A204.1 (cell line): Measurements from ENCODE around the gene FAM50B.

Source experiments
- FAIRE-seq: peaks from 2 replicates; lab custom pipeline; 2012; peaks lifted over from hg19 to GRCh38; lab: Jason Lieb, UNC

FAM50B gene

DNA sequence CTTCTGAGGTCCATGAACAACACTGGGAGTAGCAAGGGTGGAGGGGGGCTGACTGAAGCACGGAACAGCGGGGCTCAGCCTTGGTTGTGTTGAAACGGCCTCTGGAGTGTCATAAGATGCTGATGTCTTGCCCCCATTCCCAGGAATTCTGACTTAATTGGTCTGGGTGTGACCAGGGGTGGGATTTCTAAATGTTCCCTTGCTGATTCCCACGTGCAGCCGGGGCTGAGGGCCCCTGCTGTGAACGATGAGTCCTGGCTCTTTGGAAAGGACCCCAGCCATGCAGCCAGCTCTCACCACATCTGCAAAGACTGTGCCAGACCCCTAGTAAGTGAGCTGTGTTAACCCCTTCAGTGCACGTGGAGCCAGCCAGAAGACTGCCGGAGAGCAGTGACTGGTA, 28.6 kb upstream of the FAM50B start:
- FAIRE-seq = no peak

GRCh38 chr6:3822747-3823445, 26.3 kb upstream of the FAM50B start:
- no peak for FAIRE-seq

DNA sequence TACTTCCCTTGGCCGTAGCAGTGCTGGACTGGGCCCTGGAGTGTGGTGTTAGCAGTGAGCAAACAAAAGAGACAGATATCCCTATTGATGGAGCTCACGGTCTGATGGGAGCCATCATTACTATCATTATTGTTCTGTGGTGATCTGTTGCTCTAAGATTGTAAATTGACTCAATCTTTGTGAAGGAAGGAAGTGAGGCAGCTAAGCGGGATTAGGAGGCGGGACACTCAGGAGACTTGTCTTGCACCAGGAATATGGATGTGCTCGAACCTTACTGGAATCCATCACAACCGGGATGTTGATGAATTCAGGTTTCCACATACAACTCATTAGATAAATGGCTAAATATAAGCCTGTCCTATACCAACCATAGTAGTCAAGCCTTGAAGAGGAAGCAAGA, 25.5 kb upstream of the FAM50B start:
- no peak for FAIRE-seq

DNA sequence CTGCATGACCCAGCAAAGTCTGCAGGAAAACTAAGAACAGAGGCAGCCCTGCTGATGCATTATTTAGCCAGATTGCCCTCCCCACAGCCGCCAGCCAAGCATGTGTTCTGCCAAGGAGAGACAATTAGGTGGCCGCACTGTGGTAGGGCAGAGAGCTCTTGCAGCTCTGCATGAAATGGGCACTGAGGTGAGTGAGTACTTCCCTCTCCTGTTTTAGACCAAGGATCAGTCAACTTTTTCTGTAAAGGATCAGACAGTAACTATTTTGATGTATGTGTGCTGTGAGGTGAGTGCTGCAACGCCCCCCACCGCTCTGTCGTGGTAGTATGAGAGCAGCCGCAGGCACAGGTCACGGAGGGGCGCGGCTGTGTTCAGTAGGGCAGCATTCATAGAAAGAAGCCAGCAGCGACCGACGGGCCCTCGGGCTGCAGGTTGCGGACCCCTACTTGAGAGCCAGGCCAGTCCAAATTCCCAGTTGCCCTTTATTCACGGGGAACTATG, 23.8 kb upstream of the FAM50B start:
- no peak for FAIRE-seq

DNA sequence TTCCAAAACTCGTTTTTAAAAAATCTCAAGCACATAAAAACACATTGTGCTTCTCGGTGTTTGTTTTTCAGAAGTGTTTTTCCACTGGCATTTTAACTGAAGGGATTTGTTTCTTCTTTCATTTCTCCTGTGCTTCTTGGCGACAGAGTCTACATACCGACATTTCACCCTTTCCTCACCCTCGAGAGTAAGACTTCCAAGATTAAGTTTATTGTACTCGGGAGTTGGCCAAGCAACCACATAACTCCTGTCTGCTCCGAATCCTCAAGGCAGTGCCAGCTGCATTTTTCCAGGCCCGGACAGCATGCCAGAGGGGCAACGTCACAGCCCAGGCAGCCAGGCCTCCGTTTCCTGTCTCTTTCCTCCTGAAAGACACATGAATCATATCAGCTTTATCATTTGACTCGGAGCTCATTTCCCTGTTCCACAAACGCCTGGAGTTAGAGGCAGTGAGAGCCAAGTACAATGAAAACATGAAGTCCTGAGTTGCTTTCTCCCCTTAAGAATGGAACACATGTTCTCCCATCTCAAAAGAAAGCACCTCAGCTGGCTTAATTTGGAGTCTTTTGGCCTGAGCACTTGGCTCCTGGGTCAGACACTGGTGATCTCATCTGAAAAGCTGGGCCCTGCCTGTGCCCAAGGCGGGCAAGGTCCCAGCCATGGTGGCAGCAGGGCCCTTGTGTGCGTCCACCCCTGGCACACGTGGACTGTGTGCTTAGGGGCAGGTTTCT, 23.2 kb upstream of the FAM50B start:
- no peak for FAIRE-seq

DNA sequence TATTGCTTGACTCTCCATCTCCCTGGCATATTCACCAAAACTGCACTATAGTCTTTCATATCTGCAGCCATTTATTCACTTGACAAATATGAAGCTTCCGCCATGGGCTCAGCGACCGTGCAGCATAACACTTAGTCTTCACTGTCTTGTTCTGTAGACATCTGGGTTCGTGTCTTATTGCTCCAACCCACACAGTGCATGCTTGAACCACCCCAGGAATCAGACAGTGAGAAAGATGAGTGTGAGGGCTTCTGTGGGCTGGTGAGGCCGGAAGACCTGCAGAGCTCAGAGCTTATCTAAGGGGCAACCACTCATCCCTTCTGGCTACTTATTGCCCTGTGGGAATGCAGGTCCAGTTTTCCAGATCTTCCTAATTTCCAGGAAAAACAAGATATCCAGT, 19.9 kb upstream of the FAM50B start:
- FAIRE-seq = no peak

GRCh38 chr6:3830806-3831205, 18.4 kb upstream of the FAM50B start:
- FAIRE-seq = no peak

DNA sequence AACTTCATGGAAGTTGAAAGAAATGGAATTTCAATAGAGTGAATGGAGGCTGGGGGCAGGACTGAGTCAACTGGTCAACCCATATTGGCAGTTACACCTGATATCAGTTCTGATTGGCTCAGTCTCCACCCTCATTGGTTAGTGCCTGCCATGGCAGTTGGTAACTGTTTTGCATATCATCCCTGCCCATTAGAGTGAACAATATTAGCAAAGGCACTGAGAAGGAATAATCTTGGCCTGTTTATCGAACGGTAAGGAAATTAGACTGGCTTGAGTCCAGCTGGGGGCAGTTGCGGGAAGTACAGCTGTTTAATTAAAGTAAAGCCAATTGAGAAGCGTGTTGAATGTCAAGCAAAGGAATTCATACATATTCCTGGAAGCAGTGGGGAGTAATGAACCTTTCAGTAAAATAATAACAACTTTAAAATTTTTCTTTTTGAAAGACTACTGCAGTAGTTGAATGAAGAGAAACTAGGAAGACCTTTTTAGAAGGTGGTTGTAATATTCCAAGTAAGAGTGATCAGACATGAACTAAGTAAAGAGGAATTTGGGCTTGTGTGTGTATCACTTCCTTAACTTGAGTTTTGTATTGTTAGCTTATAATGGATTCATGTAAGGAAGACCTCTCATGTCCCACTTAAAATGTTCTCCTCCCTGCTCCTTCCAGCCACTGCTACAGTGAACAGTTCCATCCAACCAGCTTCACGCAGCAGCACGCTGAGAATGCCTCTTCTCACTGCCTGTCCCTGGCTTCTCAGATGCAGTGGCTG, 17.2 kb upstream of the FAM50B start:
- no peak for FAIRE-seq

GRCh38 chr6:3835055-3835731, 14.0 kb upstream of the FAM50B start:
- no peak for FAIRE-seq

GRCh38 chr6:3835785-3836184, 13.4 kb upstream of the FAM50B start:
- FAIRE-seq = no peak

DNA sequence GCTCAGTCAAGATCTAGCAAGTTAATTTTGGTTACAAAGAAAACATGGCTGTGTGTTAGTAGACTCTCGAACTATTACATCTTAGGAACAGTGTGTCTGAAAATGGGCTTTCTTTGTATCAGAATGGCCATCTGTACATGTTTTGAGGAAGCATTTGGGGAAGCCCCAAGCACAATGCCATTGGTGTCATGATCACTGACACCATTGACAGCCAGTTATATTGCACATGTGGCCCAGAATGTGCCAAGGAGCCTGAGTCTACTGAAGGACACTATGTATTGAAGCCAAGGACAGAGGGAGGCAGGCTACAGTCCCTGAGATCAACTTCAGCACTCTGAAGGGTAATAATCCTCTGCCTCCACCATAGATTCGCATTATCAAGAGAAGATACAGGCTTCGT, 12.6 kb upstream of the FAM50B start:
- FAIRE-seq = no peak

- FAIRE-seq = no peak
Observed at GRCh38 chr6:3837781-3838180, 11.4 kb upstream of the FAM50B start.

DNA sequence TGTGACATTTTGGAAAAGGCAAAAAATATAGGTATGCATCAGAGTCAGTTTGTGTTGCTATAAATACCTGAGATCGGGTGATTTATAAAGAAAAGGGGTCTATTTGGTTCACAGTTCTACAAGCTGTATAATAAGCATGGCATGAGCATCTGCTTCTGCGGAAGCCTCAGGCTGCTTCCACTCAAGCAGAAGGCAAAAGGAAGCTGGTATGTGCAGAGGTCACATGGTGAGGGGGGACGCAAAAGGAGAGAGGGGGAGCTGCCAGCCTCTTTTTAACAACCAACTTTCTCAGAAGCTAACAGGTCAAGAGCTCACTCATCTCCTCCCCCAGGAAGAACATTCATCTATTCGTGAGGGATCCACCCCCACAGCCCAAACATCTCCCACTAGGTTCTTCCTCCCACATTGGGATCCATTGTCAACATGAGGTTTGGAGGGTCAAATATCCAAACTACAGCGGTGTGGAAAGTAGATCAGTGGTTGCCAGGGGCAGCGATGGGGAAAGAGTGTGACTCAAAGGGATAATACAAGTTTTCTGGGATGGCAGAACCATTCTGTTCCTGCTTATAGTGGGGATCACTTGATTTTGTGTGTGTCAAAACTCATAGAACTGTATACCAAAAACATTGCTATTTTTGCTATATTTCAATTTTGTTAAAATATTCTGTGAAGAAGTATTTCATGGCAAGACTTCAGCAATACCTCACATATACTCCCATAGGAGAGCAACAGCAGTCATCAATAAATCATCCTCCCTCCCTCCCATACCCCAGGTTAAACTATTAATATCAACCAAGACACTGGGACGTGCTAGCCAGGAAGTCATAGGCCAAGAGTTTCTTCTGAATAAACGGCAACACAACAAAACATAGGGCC, 9.9 kb upstream of the FAM50B start:
- no peak for FAIRE-seq

DNA sequence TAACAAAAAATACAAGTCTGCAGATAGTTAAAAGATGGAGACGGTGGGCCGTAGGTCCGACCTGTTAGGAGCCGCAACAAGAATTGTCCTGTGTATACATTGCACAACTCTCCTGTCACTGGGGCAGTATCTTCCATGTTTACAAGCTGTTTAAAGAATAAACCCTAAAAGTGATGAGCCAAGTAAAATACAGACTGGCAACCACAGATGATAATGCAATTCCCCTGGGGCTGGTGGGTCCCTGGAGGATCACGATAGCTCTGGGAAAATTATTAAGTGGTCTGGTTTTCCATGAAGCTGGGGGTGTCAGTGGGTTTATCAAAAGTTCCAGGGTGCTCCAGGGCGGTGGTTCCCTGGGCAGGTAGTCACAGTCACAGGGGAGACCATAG, 8.1 kb upstream of the FAM50B start:
- no peak for FAIRE-seq

DNA sequence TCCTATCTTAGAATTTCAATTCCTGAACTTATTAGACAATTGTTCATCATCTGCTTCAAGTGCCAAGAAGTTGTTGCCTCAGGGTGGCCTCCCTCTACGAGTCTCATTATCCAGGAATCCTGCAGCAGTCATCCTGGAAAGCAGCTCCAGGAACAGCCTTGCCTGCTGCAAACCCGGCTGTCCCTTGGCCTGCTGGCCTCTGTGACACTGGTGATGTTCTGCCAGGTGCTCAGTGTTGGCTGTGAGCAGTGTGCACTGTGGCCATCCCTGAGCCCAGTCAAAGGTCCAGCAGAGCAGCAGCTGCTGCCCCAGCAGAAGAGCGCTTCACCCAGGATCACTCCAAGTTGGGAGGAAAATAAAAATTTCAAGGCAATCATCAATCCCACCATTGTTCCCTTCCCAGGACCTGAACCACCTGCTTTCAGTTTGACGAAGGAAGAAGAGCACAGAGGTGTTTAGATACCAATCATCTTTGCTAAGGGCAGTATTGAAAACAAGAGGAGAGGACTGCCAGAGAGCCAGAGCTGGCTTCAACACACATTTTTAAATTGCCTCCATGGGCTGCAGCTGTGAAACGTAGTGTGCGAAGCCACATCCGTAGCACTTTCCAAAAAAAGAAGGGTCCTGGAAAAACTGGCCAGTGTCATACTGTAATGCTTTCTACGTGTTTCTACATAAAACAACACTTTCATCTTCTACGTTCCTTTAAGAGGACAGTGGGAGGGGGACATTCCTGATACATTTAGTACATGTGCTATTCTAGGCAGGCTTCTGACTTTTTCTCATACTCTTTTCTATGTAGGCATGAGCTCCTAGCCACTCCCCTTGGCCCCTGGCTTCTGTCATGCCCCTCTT, 7.2 kb upstream of the FAM50B start:
- no peak for FAIRE-seq

- FAIRE-seq = no peak
Observed at GRCh38 chr6:3843379-3844096, 5.6 kb upstream of the FAM50B start.

GRCh38 chr6:3844097-3844463, 5.1 kb upstream of the FAM50B start:
- FAIRE-seq = no peak

GRCh38 chr6:3847521-3847920, 1.7 kb upstream of the FAM50B start:
- no peak for FAIRE-seq

DNA sequence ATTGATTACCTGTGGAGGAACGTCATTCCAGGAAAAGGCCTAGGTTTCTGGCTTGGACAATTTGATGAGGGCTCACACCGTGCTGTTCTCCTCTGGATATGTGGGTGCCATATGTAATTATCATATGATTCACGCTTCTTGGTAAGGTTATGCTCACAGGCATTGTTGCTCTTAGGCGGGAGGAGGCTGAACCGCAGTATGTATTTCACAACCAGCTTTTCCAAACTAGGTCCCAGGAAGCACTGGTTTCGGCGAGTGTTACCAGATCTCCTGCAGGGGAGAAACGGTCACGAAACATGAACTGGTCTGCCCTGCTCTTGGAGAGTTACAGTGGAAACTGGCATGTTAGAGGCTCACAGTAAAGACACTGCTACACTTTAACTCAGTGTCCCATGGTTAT, 793 bp upstream of the FAM50B start:
- no peak for FAIRE-seq
